ENCODE data around the gene CNGA4.

Gene CNGA4

GRCh38 chr11:6238902-6239301, at the start of gene CNGA4:
Gene CNGA4, plus strand, starts transcription at chr11:6239089. Its CDS starts 118 bp downstream, at chr11:6239207.
- DNase-seq (ENCODE audit: low spot score) = no peak

- no peak for DNase-seq (ENCODE audit: low spot score)
Observed at GRCh38 chr11:6191742-6192141, 47.1 kb upstream of the CNGA4 start.

- no peak for DNase-seq (ENCODE audit: low spot score)
Observed at GRCh38 chr11:6194065-6194581, 44.8 kb upstream of the CNGA4 start.

- DNase-seq (ENCODE audit: low spot score) = no peak
Observed at GRCh38 chr11:6196396-6196795, 42.5 kb upstream of the CNGA4 start.

GRCh38 chr11:6197466-6198200, 41.3 kb upstream of the CNGA4 start:
- DNase-seq (ENCODE audit: low spot score) = no peak

- no peak for DNase-seq (ENCODE audit: low spot score)
Observed at GRCh38 chr11:6199174-6199810, 39.6 kb upstream of the CNGA4 start, which contains the start of gene OR52W1. Gene OR52W1, plus strand, starts transcription at chr11:6199224. Its CDS starts 0 bp downstream, at chr11:6199224.

GRCh38 chr11:6200975-6201374, 37.9 kb upstream of the CNGA4 start:
- DNase-seq (ENCODE audit: low spot score) = no peak

- no peak for DNase-seq (ENCODE audit: low spot score)
Observed at GRCh38 chr11:6201481-6201880, 37.4 kb upstream of the CNGA4 start.

GRCh38 chr11:6202041-6202440, 36.8 kb upstream of the CNGA4 start:
- DNase-seq (ENCODE audit: low spot score) = no peak

GRCh38 chr11:6203327-6203726, 35.6 kb upstream of the CNGA4 start:
- DNase-seq (ENCODE audit: low spot score) = no peak

GRCh38 chr11:6204706-6205105, 34.2 kb upstream of the CNGA4 start:
- no peak for DNase-seq (ENCODE audit: low spot score)

- no peak for DNase-seq (ENCODE audit: low spot score)
Observed at GRCh38 chr11:6205366-6205765, 33.5 kb upstream of the CNGA4 start, which contains the start of gene C11orf42. Gene C11orf42, plus strand, starts transcription at chr11:6205557. Its CDS starts 59 bp downstream, at chr11:6205616.

GRCh38 chr11:6206456-6207180, 32.3 kb upstream of the CNGA4 start:
- no peak for DNase-seq (ENCODE audit: low spot score)

- no peak for DNase-seq (ENCODE audit: low spot score)
Observed at GRCh38 chr11:6209801-6210200, 29.1 kb upstream of the CNGA4 start.

- peak; percentile 70 for DNase-seq (ENCODE audit: low spot score)
Observed at GRCh38 chr11:6210274-6210955, 28.5 kb upstream of the CNGA4 start.

GRCh38 chr11:6214530-6214929, 24.4 kb upstream of the CNGA4 start:
- DNase-seq (ENCODE audit: low spot score) = no peak

- no peak for DNase-seq (ENCODE audit: low spot score)
Observed at GRCh38 chr11:6216501-6216900, 22.4 kb upstream of the CNGA4 start.

- DNase-seq (ENCODE audit: low spot score) = no peak
Observed at GRCh38 chr11:6217722-6218121, 21.2 kb upstream of the CNGA4 start.

- DNase-seq (ENCODE audit: low spot score) = peak; percentile 74
Observed at GRCh38 chr11:6219359-6219758, 19.5 kb upstream of the CNGA4 start.

- no peak for DNase-seq (ENCODE audit: low spot score)
Observed at GRCh38 chr11:6223854-6224253, 15.0 kb upstream of the CNGA4 start.

- DNase-seq (ENCODE audit: low spot score) = no peak
Observed at GRCh38 chr11:6224421-6224820, 14.5 kb upstream of the CNGA4 start.

GRCh38 chr11:6225024-6225423, 13.9 kb upstream of the CNGA4 start:
- DNase-seq (ENCODE audit: low spot score) = no peak

Measured in AG08396 (cell line).